GM12872 (cell line): ENCODE results near the gene GATC.

Experiments
- TF ChIP-seq, protein P1 (sequence below): IDR thresholded peaks from 3 replicates; pipeline ENCODE4 v1.5.1; 2011; ENCODE audit warnings: low read depth, mild to moderate bottlenecking, low read length, moderate library complexity; ENCODE audit not compliant: insufficient read depth

Gene GATC

DNA sequence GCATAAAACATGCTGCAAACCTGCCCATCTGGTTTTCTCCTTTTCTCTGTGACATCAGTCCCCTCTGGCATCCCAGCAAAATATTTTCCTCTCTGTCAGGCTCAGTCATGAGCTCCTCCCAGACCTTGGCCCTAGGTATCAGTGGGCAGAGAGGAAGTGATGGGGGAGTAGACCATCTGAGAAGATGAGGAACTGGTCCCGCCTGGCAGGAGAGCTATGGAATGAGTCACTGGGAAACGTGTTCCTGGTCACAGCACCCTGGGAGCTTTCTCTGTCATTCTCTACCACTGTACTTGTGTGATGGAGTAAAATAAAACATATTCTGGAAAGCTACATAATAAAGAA, 28.3 kb downstream of the GATC start:
- TF ChIP-seq, protein P1, sequence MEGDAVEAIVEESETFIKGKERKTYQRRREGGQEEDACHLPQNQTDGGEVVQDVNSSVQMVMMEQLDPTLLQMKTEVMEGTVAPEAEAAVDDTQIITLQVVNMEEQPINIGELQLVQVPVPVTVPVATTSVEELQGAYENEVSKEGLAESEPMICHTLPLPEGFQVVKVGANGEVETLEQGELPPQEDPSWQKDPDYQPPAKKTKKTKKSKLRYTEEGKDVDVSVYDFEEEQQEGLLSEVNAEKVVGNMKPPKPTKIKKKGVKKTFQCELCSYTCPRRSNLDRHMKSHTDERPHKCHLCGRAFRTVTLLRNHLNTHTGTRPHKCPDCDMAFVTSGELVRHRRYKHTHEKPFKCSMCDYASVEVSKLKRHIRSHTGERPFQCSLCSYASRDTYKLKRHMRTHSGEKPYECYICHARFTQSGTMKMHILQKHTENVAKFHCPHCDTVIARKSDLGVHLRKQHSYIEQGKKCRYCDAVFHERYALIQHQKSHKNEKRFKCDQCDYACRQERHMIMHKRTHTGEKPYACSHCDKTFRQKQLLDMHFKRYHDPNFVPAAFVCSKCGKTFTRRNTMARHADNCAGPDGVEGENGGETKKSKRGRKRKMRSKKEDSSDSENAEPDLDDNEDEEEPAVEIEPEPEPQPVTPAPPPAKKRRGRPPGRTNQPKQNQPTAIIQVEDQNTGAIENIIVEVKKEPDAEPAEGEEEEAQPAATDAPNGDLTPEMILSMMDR, result no peak

DNA sequence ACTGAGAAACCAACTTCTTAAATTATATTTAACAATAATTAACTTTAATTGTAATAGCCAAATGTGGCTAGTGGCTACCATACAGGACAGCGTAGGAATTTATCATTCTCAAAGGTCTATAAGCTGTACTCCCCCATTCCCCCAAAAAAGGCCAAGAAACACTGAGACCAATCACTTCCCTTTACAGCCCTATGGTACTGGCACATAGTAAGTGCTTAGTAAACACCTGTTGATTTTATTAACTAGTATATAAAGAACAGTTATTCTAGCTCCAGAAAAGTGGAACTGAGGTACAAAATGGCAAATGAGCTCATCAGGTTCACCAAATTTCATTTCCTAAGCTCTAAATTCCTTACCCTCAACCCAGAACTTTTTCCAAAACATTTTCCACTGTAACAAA, 29.4 kb downstream of the GATC start:
- TF ChIP-seq, protein P1, result no peak

DNA sequence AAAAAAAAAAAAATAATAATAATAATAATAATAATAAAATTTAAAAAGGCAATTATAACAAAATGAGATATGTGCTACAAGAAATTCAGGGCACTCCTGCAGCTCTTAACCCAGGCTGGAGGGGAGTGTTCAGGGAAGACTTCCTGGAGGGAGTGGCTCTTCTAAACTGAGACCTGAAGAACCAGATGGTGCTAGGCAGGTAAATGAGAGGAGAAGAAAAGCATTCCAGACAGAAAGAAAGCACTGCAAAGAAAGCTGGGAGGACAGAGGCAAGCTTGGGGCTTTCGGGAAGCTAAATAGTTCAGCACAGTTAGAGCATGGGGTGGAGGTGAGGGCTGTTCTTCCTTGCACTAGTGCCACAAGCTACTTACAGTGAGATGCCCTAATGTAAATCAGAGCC, 33.2 kb downstream of the GATC start:
- TF ChIP-seq, protein P1, result no peak

DNA sequence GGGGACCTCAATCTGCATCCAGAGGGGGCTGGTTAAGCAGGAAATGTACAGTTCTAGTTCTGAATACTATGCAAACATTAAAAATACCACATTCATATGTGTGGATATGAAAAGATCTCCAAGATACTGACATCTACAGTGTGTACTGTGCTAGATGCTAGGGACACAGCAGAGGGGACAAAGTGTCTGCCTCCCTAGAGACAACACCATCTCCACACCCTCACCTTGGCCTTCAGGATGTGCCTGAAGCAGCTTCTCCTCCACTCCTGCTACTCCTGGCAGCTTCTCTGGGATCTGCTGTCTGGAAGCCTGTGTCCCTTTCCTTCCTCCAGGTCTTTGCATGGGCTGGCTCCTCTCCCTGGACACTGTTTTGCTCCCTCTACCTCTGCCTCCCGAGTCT, 34.0 kb downstream of the GATC start:
- TF ChIP-seq, protein P1, result no peak

DNA sequence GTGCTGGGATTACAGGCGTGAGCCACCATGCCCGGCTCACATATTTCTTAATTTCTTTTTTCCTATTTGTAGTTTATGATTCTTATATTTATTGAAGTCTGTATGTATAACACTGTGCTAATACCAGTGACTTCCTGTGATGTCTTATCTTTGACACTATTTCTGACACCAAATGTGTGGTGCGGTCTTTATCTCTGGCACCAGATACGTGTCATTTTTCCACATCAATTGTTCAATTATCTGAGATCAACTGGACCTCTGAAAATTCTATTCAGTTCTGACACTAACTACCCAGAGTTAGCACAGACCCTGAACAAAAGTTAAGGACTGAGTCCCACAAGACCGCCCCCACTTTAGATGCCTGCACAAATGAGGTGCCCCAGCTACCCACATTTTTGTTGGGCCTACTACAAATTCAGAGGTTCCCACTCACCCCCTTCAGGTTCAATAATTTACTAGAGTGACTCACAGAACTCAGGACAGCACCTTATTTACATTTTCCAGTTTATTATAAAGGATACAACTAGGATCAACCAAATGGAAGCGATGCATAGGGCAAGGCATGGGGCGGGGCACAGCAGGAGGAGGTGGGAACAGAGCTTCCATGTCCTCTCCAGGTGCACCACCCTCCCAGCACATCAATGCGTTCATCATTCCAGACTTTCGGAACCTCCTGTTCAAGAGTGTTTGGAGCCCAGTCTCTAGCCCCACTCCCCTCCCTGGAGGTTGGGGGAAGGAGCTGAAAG, 35.0 kb downstream of the GATC start:
- TF ChIP-seq, protein P1, result no peak

DNA sequence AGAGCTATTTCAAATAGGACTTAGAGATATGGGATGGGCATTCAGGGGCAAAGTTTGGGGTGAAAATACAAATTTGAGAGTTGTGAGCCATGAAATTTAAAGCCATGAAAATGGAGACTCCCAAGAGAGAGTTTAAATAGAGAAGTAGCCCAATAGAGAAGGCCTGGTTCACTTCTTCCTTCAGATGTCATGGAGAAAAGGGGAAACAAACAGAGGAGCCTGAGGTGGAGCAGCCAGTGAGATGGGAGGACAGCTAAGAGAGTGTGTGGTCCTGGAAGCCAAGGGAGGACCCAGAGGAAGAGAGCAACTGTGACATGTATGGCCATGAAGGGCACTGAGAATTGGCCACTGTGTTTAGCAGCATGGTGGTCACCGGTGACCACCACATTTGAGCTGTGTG, 37.4 kb downstream of the GATC start:
- TF ChIP-seq, protein P1, result no peak

DNA sequence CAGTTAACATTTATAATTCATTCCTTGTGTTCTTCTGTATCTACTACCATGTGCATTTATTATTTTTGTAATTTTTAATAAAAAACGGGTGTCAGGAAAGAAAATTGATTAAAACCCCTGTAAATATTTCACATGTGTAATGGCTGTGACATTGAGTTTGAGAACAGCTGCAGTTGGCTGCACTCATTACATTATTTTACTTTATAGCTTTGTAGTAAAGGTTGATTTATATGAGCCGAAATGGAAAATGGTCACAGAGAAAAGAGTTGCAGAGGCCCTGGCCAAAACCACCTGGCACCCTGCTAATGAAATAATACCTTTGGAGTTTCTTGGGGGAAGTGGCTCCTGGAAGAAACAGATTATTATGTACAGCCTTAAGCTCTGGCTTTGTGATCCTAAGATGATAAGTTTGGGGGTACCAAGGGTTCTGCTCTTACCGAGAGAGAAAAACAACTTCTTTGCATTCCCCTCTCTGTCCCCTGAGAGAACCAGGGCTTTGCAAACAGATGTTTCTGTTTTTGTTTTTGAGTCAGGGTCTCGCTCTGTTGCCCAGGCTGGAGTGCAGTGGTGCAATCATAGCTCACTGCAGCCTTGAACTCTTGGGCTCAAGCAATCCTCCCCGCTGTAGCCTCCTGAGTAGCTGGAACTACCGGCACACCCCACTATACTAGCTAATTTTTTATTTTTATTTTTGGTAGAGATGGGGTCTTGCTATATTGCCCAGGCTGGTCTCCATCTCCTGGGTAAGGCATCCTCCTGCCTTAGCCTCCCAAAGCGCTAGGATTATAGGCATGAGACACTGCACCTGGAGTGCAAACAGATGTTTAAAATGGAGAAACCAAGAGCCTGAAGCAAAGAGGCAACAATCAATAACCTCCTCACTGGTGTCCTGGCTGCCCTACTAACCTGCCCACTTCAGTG, 40.0 kb downstream of the GATC start:
- TF ChIP-seq, protein P1, result no peak
